Spleen (tissue), 11 donors: ENCODE data around the gene IL34. TPM values are rescaled to one million over a fixed set of nuclear protein-coding genes. Genes with fewer than 3 reads are reported as not detected.
A peak's percentile ranks its signal among the peaks of the same experiment; 100 is the strongest.

Experiments used
- DNase-seq: peaks from one replicate; pipeline ENCODE4 v3.0.0-alpha.2; 2020
- H3K27ac ChIP-seq, 8 donors: fragments of 200-600 bp; sonication (generic) in 7 of 8; 1 replicate in 4 of 8; 2 replicates in 4 of 8; pipeline versions ENCODE4 v1.5.0 to v1.8.0; 2016 to 2021; ENCODE audit warnings: inconsistent platforms in 4 of 8, mild to moderate bottlenecking in 4 of 8, moderate library complexity in 1 of 8
- H3K27me3 ChIP-seq, 7 donors: fragments of 200-600 bp; sonication (generic) in 6 of 7; replicated peaks in 1 of 7; 1 replicate in 4 of 7; 2 replicates in 3 of 7; pipeline versions ENCODE4 v1.5.0 to v1.8.0; 2016 to 2021; ENCODE audit warnings: inconsistent platforms in 3 of 7, mild to moderate bottlenecking in 1 of 7
- H3K36me3 ChIP-seq, 6 donors: fragments of 200-600 bp; sonication (generic) in 5 of 6; 1 replicate in 4 of 6; 2 replicates in 2 of 6; pipeline versions ENCODE4 v1.5.0 to v1.8.0; 2016 to 2021; ENCODE audit warnings: inconsistent platforms in 2 of 6
- H3K4me1 ChIP-seq, 6 donors: fragments of 200-600 bp; sonication (generic) in 5 of 6; 1 replicate in 3 of 6; 2 replicates in 3 of 6; pipeline versions ENCODE4 v1.5.0 to v1.8.0; 2016 to 2021; ENCODE audit warnings: inconsistent platforms in 3 of 6
- H3K4me3 ChIP-seq, 8 donors: fragments of 200-600 bp; sonication (generic) in 7 of 8; 1 replicate in 4 of 8; 2 replicates in 4 of 8; pipeline versions ENCODE4 v1.5.0 to v1.8.0; 2016 to 2021; ENCODE audit warnings: inconsistent platforms in 4 of 8, mild to moderate bottlenecking in 4 of 8, moderate library complexity in 2 of 8
- H3K9me3 ChIP-seq, 8 donors: fragments of 200-600 bp; sonication (generic) in 7 of 8; 1 replicate in 4 of 8; 2 replicates in 4 of 8; pipeline versions ENCODE4 v1.5.0 to v1.8.0; 2016 to 2021; ENCODE audit warnings: inconsistent platforms in 4 of 8
- POLR2A ChIP-seq, 3 donors: fragments of 450-650 bp; IDR thresholded peaks; one replicate each; pipeline ENCODE4 v1.5.1; 2017; ENCODE audit warnings: antibody characterized with exemption in 3 of 3, mild to moderate bottlenecking in 1 of 3
- POLR2AphosphoS5 ChIP-seq, 3 donors: sonication (generic); formaldehyde crosslinking; IDR thresholded peaks; one replicate each; pipeline ENCODE4 v1.5.1; 2017; ENCODE audit warnings: antibody characterized with exemption in 3 of 3
- WGBS, 5 donors: extraction: QIAGEN DNeasy Blood & Tissue Kit in 3 of 5; methylation state at CpG; one replicate each; pipeline versions ENCODE4 v1.1.5 to v1.1.7; 2013 to 2018; 5-methylcytosine and 5-hydroxymethylcytosine counted together
- intact Hi-C: fragments of 100-400 bp; cut with DNase I; formaldehyde crosslinking; loops from one replicate; pipeline ENCODE4 v1.15.0; 2023; ENCODE audit warnings: low total_unique reads
- polyA plus RNA-seq, 3 donors: library from polyadenylated mRNA; stranded (reverse); fragments of 200-250 nt; gene quantifications; one replicate each; pipeline ENCODE4 v1.2.1, GENCODE V29; 2013
- total RNA-seq, 7 donors: library from RNA; depleted of rRNA in 3 of 7; stranded (reverse); fragments of >200 nt in 3 of 7; fragmentation: NEBNext Ultra II Directional in 4 of 7; extraction: Animal tissue kit (Norgen Biotek cat#: 25700) in 4 of 7; gene quantifications; one replicate each; pipeline versions ENCODE4 v1.1.0 to v1.2.1, GENCODE V29; 2016 to 2021
- TF ChIP-seq, protein P1 (sequence below), 11 experiments: fragments of 200-600 bp in 7 of 11; fragments of 450-650 bp in 4 of 11; sonication (generic) in 4 of 11; IDR thresholded peaks in 8 of 11; conservative IDR thresholded peaks in 3 of 11; 1 replicate in 7 of 11; 2 replicates in 4 of 11; pipeline versions ENCODE4 v1.4.0 to v1.8.0; 2016 to 2021; ENCODE audit warnings: antibody characterized with exemption in 11 of 11, inconsistent platforms in 4 of 11, mild to moderate bottlenecking in 1 of 11
- donor health status: healthy with polysubstance abuse.
- donor health status: DM: no; HTN: no; CAD: no; lungs with moderate emphysema.
- donor health status: DM: no; HTN: no; CAD: no.
- donor health status: Bipolar disorder and iron deficiency.
- donor health status: healthy.
- donor health status: DM: no; HTN: no; CAD: no.
- donor health status: DM: yes; HTN: yes; CAD: no.

IL34 gene
- total and polyA plus RNA-seq, 10 donors = 20.3 to 258 (median 128) TPM

DNA sequence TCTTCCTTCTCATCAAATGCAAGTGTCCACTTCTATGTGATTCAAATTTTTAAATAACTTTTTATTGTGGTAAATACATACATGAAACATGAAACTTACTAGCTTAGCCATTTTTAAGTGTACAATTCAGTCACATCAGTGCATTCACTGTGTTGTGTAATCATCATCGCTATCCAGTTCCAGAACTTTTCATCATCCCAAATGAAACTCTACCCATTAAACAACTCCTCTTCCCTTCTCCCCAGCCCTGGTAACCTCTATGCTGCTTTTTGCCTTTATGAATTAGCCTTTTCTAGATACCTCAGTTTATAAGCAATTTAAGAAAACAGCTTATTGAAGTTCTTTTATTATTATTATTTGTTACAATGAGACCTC lies 41.1 kb upstream of the IL34 start:
- no peak overlapping the region for H3K4me3 ChIP-seq
- H3K4me1 ChIP-seq = peaks cover 0 to 57% (median 15%) of the 10 kb centered on the region in 6 donors
- H3K9me3 ChIP-seq = no peaks in the 10 kb centered on the region
- 78 to 97% (median 89%) methylated on average over 1 of the region's 1 CpG for WGBS, 5 donors
- intact Hi-C loops = no loop called here
- no peaks in the 10 kb centered on the region for H3K27me3 ChIP-seq
- DNase-seq = no peak
- H3K27ac ChIP-seq = no peak overlapping the region
- TF ChIP-seq, protein P1, sequence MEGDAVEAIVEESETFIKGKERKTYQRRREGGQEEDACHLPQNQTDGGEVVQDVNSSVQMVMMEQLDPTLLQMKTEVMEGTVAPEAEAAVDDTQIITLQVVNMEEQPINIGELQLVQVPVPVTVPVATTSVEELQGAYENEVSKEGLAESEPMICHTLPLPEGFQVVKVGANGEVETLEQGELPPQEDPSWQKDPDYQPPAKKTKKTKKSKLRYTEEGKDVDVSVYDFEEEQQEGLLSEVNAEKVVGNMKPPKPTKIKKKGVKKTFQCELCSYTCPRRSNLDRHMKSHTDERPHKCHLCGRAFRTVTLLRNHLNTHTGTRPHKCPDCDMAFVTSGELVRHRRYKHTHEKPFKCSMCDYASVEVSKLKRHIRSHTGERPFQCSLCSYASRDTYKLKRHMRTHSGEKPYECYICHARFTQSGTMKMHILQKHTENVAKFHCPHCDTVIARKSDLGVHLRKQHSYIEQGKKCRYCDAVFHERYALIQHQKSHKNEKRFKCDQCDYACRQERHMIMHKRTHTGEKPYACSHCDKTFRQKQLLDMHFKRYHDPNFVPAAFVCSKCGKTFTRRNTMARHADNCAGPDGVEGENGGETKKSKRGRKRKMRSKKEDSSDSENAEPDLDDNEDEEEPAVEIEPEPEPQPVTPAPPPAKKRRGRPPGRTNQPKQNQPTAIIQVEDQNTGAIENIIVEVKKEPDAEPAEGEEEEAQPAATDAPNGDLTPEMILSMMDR (IDR thresholded peaks at IDR 0.05 in 8 of 11, conservative IDR thresholded peaks at IDR 0.05 in 3 of 11) = no peak
- TF ChIP-seq POLR2AphosphoS5 (IDR thresholded peaks at IDR 0.05) = no peak
- TF ChIP-seq POLR2A (IDR thresholded peaks at IDR 0.05) = no peak
- peaks cover 0 to 2% (median 0%) of the 10 kb centered on the region in 6 donors for H3K36me3 ChIP-seq

DNA sequence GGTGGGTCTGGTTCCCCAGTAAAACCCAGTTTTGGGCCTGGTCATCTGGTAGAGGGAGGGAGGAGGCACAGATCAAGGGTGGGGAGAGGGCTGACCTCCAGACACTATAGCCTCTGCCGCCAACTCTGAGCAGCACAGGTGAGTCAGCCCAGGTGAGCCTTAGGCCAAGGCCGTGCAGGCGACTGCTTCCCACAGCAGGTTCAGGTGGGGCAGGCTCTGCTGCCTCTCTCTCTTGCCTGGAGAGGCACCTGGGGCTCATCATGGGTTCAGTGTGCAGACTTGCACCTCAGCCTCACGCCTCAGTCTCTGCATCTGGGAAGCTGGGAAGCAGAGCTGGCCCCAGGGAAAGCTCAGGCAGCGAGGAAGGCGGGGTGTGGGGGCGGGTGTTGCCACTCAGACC lies 37.8 kb upstream of the IL34 start:
- peak in 1 of 3 donors; percentile 18 for TF ChIP-seq POLR2AphosphoS5 (IDR thresholded peaks at IDR 0.05)
- TF ChIP-seq, protein P1 (IDR thresholded peaks at IDR 0.05 in 8 of 11, conservative IDR thresholded peaks at IDR 0.05 in 3 of 11) = no peak
- no peak for TF ChIP-seq POLR2A (IDR thresholded peaks at IDR 0.05)
- Histone ChIP-seq H3K4me3 (no peak overlapping the region), H3K27me3 (no peaks in the 10 kb centered on the region), H3K9me3 (no peaks in the 10 kb centered on the region), H3K36me3 (no peaks in the 10 kb centered on the region), H3K27ac (peak overlapping the region in 4 of 8 donors; percentile 4 to 72 (median 22)), H3K4me1 (peaks cover 0 to 66% (median 22%) of the 10 kb centered on the region in 6 donors)
- WGBS, 5 donors = 82 to 94% (median 88%) methylated on average over 5 to 7 of the region's 7 CpGs
- intact Hi-C loops = no loop called here
- peak; percentile 47 for DNase-seq

DNA sequence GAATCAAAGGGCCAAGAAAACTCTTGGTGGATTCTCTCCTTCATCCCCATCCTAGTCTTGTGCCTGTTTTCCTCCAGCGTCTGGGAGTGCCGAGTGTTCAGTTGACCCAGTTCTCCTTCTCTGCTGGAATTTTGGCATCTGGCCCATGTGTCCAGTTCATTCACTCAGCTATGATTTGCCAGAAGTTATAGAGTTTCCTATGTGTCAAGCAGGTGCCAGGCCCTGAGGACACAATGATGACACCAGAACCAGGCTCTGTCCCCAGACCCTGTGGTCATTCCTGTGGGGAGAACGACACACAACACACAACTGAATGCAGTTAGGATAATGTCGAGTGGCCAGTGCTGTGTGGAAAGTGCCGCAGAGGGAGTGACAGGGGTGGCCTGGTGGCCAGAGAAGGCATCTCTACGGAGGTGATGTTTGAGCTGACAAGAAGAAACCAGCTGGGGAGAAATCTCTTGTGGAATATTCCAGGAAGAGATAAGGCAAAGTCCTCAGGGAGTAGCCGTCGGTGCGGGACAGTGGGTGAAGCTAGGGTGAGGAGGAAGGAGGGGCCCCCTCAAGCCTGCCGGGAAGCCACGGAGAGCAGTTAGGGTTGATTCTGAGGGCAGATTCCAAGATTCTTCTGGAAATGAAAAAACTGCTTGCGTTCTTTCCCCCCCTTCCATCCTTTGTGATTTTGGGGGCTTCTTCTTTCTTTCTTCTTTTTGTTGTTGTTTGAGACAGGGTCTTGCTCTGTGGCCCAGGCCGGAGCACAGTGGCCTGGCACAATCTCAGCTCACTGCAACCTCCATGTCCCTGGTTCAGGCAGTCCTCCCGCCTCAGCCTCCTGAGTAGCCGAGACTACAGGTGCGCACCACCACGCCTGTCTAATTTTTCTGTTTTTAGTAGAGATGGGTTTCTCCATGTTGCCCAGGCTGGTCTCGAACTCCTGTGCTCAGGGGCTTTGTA lies 35.8 kb upstream of the IL34 start:
- TF ChIP-seq POLR2A (IDR thresholded peaks at IDR 0.05) (no peak), POLR2AphosphoS5 (IDR thresholded peaks at IDR 0.05) (peak in 1 of 3 donors; percentile 44)
- TF ChIP-seq, protein P1 (IDR thresholded peaks at IDR 0.05 in 8 of 11, conservative IDR thresholded peaks at IDR 0.05 in 3 of 11) = peak in 1 of 11 experiments; percentile 10
- no peaks in the 10 kb centered on the region for H3K27me3 ChIP-seq
- no peaks in the 10 kb centered on the region for H3K9me3 ChIP-seq
- H3K4me1 ChIP-seq = peaks cover 0 to 58% (median 22%) of the 10 kb centered on the region in 6 donors
- no peaks in the 10 kb centered on the region for H3K36me3 ChIP-seq
- intact Hi-C loops = no loop called here
- peak overlapping the region in 7 of 8 donors; percentile 27 to 72 (median 41) for H3K27ac ChIP-seq
- 72 to 84% (median 76%) methylated on average over 18 of the region's 18 CpGs for WGBS, 5 donors
- H3K4me3 ChIP-seq = no peak overlapping the region
- DNase-seq = peak; percentile 41

DNA sequence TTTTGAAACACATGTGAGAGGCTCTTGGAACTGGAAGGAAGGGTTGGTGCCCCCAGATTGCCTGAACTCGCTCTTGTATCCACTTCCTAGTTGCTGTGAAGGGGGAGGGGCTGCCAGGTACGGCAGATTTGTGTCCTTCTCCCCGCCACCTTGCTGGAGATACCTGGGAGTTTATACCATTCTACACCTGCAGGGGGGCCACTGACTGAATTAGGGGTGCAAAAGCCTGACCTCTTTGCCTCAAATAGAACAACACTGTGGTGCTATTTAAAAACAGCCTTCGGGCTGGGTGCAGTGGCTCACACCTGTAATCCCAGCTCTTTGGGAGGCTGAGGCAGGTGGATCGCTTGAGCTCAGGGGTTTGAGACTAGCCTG lies 35.1 kb upstream of the IL34 start:
- H3K27ac ChIP-seq = peak overlapping the region in 4 of 8 donors; percentile 41 to 72 (median 56)
- H3K9me3 ChIP-seq = no peaks in the 10 kb centered on the region
- peaks cover 0 to 58% (median 24%) of the 10 kb centered on the region in 6 donors for H3K4me1 ChIP-seq
- H3K4me3 ChIP-seq = no peak overlapping the region
- H3K27me3 ChIP-seq = no peaks in the 10 kb centered on the region
- WGBS, 5 donors = 73 to 93% (median 84%) methylated on average over 5 of the region's 5 CpGs
- no peaks in the 10 kb centered on the region for H3K36me3 ChIP-seq
- intact Hi-C loops = no loop called here
- TF ChIP-seq, protein P1 (IDR thresholded peaks at IDR 0.05 in 8 of 11, conservative IDR thresholded peaks at IDR 0.05 in 3 of 11) = no peak
- TF ChIP-seq POLR2A (IDR thresholded peaks at IDR 0.05) = no peak
- TF ChIP-seq POLR2AphosphoS5 (IDR thresholded peaks at IDR 0.05) = no peak
- peak; percentile 33 for DNase-seq
